K562 (cell line): ENCODE measurements around the gene MBD5. TPM values are rescaled to one million over a fixed set of nuclear protein-coding genes. Genes with fewer than 3 reads are reported as not detected.

Source experiments
- CBFB ChIP-seq: sonication (generic); formaldehyde crosslinking; IDR thresholded peaks from 2 replicates; pipeline ENCODE4 v1.4.0; 2020; ENCODE audit warnings: mild to moderate bottlenecking, missing genetic modification reagents
- CCNT2 ChIP-seq: IDR thresholded peaks from 2 replicates; pipeline ENCODE4 v1.6.1; 2011; ENCODE audit warnings: borderline replicate concordance, low read depth, mild to moderate bottlenecking, moderate library complexity, mixed read lengths, low read length; ENCODE audit not compliant: insufficient read length; ENCODE audit errors: extremely low read depth
- EWSR1 ChIP-seq: fragments of 450-650 bp; IDR thresholded peaks from 2 replicates; pipeline ENCODE4 v1.6.1; 2018; ENCODE audit warnings: borderline replicate concordance, mild to moderate bottlenecking, low read depth, moderate library complexity; ENCODE audit not compliant: partially characterized antibody
- FOXO4 ChIP-seq: fragments of 450-650 bp; formaldehyde crosslinking; IDR thresholded peaks from 2 replicates; pipeline ENCODE4 v1.4.0; 2020; ENCODE audit warnings: mild to moderate bottlenecking, moderate library complexity
- JUND ChIP-seq, 2 experiments: IDR thresholded peaks; 2 replicates in 1 of 2; 3 replicates in 1 of 2; pipeline ENCODE4 v1.6.1; 2011; ENCODE audit warnings: borderline replicate concordance in 2 of 2, low read depth in 2 of 2, low read length in 2 of 2, improper control_type of control experiment in 1 of 2, missing biosample characterization in 1 of 2, missing genetic modification characterization in 1 of 2, missing genetic modification reagents in 1 of 2
- MAX ChIP-seq: sonication (generic); formaldehyde crosslinking; IDR thresholded peaks from 2 replicates; pipeline ENCODE4 v1.9.0; 2022; ENCODE audit warnings: mild to moderate bottlenecking, missing genetic modification reagents
- MXI1 ChIP-seq: IDR thresholded peaks from 2 replicates; pipeline ENCODE4 v1.6.1; 2011; ENCODE audit warnings: low read depth, mild to moderate bottlenecking, improper control_type of control experiment, low read length
- NEUROD1 ChIP-seq: fragments of 150-350 bp; IDR thresholded peaks from 2 replicates; pipeline ENCODE4 v1.6.1; 2014; ENCODE audit warnings: borderline replicate concordance, low read length, low read depth; ENCODE audit not compliant: partially characterized antibody
- NR0B1 ChIP-seq: fragments of 450-650 bp; IDR thresholded peaks from one replicate; pipeline ENCODE4 v1.6.1; 2018; ENCODE audit warnings: mild to moderate bottlenecking, moderate library complexity; ENCODE audit not compliant: partially characterized antibody
- TAL1 ChIP-seq: fragments of 450-650 bp; IDR thresholded peaks from 2 replicates; pipeline ENCODE4 v1.6.1; 2016; ENCODE audit warnings: mild to moderate bottlenecking
- TFAM ChIP-seq: fragments of 250-450 bp; sonication (Bioruptor Pico); conservative IDR thresholded peaks from 2 replicates; pipeline ENCODE4 v1.5.0; 2021; ENCODE audit warnings: mild to moderate bottlenecking, moderate library complexity
- ZBTB12 ChIP-seq: fragments of 250-450 bp; sonication (Bioruptor Pico); IDR thresholded peaks from 2 replicates; pipeline ENCODE4 v1.4.0; 2020
- ZBTB34 ChIP-seq: fragments of 250-450 bp; sonication (Bioruptor Pico); IDR thresholded peaks from 2 replicates; pipeline ENCODE4 v1.8.0; 2021; ENCODE audit warnings: mild to moderate bottlenecking, moderate library complexity
- ZBTB43 ChIP-seq: sonication (generic); formaldehyde crosslinking; IDR thresholded peaks from 2 replicates; pipeline ENCODE4 v1.8.0; 2023; ENCODE audit warnings: mild to moderate bottlenecking, missing genetic modification reagents
- ZEB2 ChIP-seq: fragments of 450-650 bp; IDR thresholded peaks from 2 replicates; pipeline ENCODE4 v1.6.1; 2016
- ZFP91 ChIP-seq: sonication (generic); formaldehyde crosslinking; IDR thresholded peaks from 2 replicates; pipeline ENCODE4 v1.8.0; 2022; ENCODE audit warnings: mild to moderate bottlenecking, missing genetic modification reagents
- ZNF212 ChIP-seq: fragments of 450-650 bp; formaldehyde crosslinking; IDR thresholded peaks from 2 replicates; pipeline ENCODE4 v1.4.0; 2020; ENCODE audit warnings: mild to moderate bottlenecking
- ZNF232 ChIP-seq: sonication (generic); formaldehyde crosslinking; IDR thresholded peaks from 2 replicates; pipeline ENCODE4 v1.8.0; 2022; ENCODE audit warnings: mild to moderate bottlenecking, missing genetic modification reagents
- polyA plus RNA-seq, 8 experiments: library from polyadenylated mRNA; depleted of rRNA in 4 of 8; stranded (reverse) in 5 of 8; unstranded in 3 of 8; fragments of >200 nt; fragmentation: Nextera tagmentation in 2 of 8; fragmentation: Illumina TruSeq in 1 of 8; extraction: Ambion mirVana in 2 of 8; extraction: Trizol in 1 of 8; gene quantifications; 2 replicates each; pipeline versions ENCODE4 v1.2.1 to v1.2.3, GENCODE V29; 2011 to 2014; ENCODE audit warnings: inconsistent platforms in 1 of 8, missing spikeins in 1 of 8
- total RNA-seq, 7 experiments: library from RNA; depleted of rRNA in 6 of 7; stranded (reverse); fragments of >200 nt in 6 of 7; fragmentation: Illumina TruSeq in 2 of 7; extraction: Trizol in 2 of 7; gene quantifications; 2 replicates each; pipeline versions ENCODE4 v1.2.1 to v1.2.3, GENCODE V29; 2011 to 2021; ENCODE audit warnings: low replicate concordance in 1 of 7

MBD5 gene
- total and polyA plus RNA-seq, 9 of the 15 experiments (the other 6 are each of a cell fraction or from before 2014, with no cell fraction given) = 3.4 to 14.5 (median 9.0) TPM

GRCh38 chr2:148509288-148509902 lies 488.5 kb downstream of the MBD5 start (continued):
- no peak for TF ChIP-seq ZBTB34
- no peak for TF ChIP-seq ZNF212 (CRISPR knock-in tag)
- no peak for TF ChIP-seq NEUROD1
- TF ChIP-seq MXI1 = no peak
- peak; percentile 75 for TF ChIP-seq MAX
- TF ChIP-seq ZBTB43 = no peak
- TF ChIP-seq ZFP91 = no peak
- no peak for TF ChIP-seq CBFB
- no peak for TF ChIP-seq FOXO4 (CRISPR knock-in tag)
- peak; percentile 45; the same call in 1 of the 2 replicates for TF ChIP-seq JUND (IDR thresholded peaks at IDR 0.05; ENCODE audit: borderline replicate concordance, low read depth, low read length)
- TF ChIP-seq JUND (tag; IDR thresholded peaks at IDR 0.05; ENCODE audit: borderline replicate concordance, low read depth, low read length) = no peak; the same call in 2 of the 3 replicates
- TF ChIP-seq ZNF232 (CRISPR knock-in tag) = no peak
- no peak for TF ChIP-seq TAL1
- no peak for TF ChIP-seq TFAM (CRISPR knock-in tag)
- TF ChIP-seq ZEB2 = no peak
- TF ChIP-seq NR0B1 = no peak
- TF ChIP-seq EWSR1 = no peak
- no peak for TF ChIP-seq ZBTB12 (CRISPR knock-in tag)
- no peak for TF ChIP-seq CCNT2
